Peyer's patch (tissue), 4 donors: ENCODE results near the gene SAMD4B. TPM values are rescaled to one million over a fixed set of nuclear protein-coding genes. Genes with fewer than 3 reads are reported as not detected.

Experiments
- DNase-seq, 3 donors: peaks; one replicate each; pipeline ENCODE4 v3.0.0-alpha.2; 2017 to 2019
- H3K27ac ChIP-seq, 4 donors: fragments of 200-600 bp; sonication (generic); one replicate each; pipeline ENCODE4 v1.5.1; 2016 to 2019
- H3K27me3 ChIP-seq, 2 donors: fragments of 200-600 bp; sonication (generic); one replicate each; pipeline ENCODE4 v1.5.1; 2019
- H3K36me3 ChIP-seq, 3 donors: fragments of 200-600 bp; sonication (generic); one replicate each; pipeline ENCODE4 v1.5.1; 2016 to 2019
- H3K4me1 ChIP-seq, 4 donors: fragments of 200-600 bp; sonication (generic); one replicate each; pipeline ENCODE4 v1.5.1; 2016 to 2019
- H3K4me3 ChIP-seq, 4 donors: fragments of 200-600 bp; sonication (generic); 1 replicate in 3 of 4; 2 replicates in 1 of 4; pipeline ENCODE4 v1.5.1; 2016 to 2019; ENCODE audit warnings: mild to moderate bottlenecking in 1 of 4
- H3K9me3 ChIP-seq, 4 donors: fragments of 200-600 bp; sonication (generic); one replicate each; pipeline ENCODE4 v1.5.1; 2016 to 2019; ENCODE audit warnings: mild to moderate bottlenecking in 1 of 4
- CTCF ChIP-seq, 6 experiments: fragments of 450-650 bp in 4 of 6; fragments of 200-600 bp in 2 of 6; sonication (generic) in 1 of 6; IDR thresholded peaks; one replicate each; pipeline ENCODE4 v1.5.1; 2017 to 2019; ENCODE audit warnings: antibody characterized with exemption in 6 of 6, mild to moderate bottlenecking in 3 of 6, moderate library complexity in 1 of 6
- POLR2A ChIP-seq, 2 donors: fragments of 450-650 bp; IDR thresholded peaks; one replicate each; pipeline ENCODE4 v1.5.1; 2017; ENCODE audit warnings: antibody characterized with exemption in 2 of 2, mild to moderate bottlenecking in 2 of 2, moderate library complexity in 2 of 2
- total RNA-seq, 4 donors: library from RNA; depleted of rRNA; stranded (reverse); fragments of >200 nt; gene quantifications; one replicate each; pipeline ENCODE4 v1.1.0, GENCODE V29; 2016

SAMD4B gene
- total RNA-seq, 4 donors from 2014 or later = 69.0 to 126 (median 91.8) TPM

DNA sequence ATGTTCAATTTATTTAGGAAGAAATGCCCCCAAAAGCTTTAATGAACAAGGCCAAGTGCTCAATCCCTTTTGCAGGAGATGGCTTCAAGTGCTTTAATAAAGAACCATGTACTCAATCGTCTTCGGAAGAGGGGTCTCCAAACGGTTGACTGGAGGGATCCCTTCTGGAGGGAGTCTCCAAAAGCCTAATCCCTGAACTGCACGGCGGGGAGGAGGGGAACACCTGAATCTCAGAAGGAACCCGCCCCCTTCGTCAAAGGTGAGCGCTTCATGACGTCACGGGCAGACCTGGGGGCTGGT, 48.2 kb downstream of the SAMD4B start:
- no peaks in the 10 kb centered on the region for H3K27me3 ChIP-seq
- TF ChIP-seq CTCF (IDR thresholded peaks at IDR 0.05) (no peak), POLR2A (IDR thresholded peaks at IDR 0.05) (no peak)
- no peaks in the 10 kb centered on the region for H3K9me3 ChIP-seq
- peaks cover 0 to 20% (median 8%) of the 10 kb centered on the region in 4 donors for H3K4me1 ChIP-seq
- peak overlapping the region; percentile 85 to 100 (median 94) for H3K27ac ChIP-seq
- H3K36me3 ChIP-seq = peaks cover 0 to 56% (median 0%) of the 10 kb centered on the region in 3 donors
- peak in 2 of 3 donors; percentile 86 to 90 for DNase-seq
- peak overlapping the region; percentile 56 to 88 (median 77) for H3K4me3 ChIP-seq

GRCh38 chr19:39390751-39391437, 48.7 kb downstream of the SAMD4B start, which contains the start of the genes MED29 and PAF1:
Gene MED29, plus strand, starts transcription at chr19:39391378. Its CDS starts 45 bp downstream, at chr19:39391423.
Gene PAF1, minus strand, starts transcription at chr19:39391106. Its CDS starts 242 bp downstream, at chr19:39390864.
- peak within 1 kb of the TSS; percentile 85 to 100 (median 94) for H3K27ac ChIP-seq
- H3K4me3 ChIP-seq = peak within 1 kb of the TSS; percentile 56 to 88 (median 77)
- DNase-seq = peak; percentile 97 to 98 (median 97)
- H3K4me1 ChIP-seq = peaks cover 0 to 20% (median 8%) of the 10 kb centered on the region in 4 donors
- TF ChIP-seq POLR2A (IDR thresholded peaks at IDR 0.05) (peak; percentile 88 to 94), CTCF (IDR thresholded peaks at IDR 0.05) (peak in 2 of 6 experiments; percentile 6 to 10)
- H3K36me3 ChIP-seq = peaks cover 0 to 53% (median 0%) of the 10 kb centered on the region in 3 donors
- no peaks in the 10 kb centered on the region for H3K27me3 ChIP-seq
- no peaks in the 10 kb centered on the region for H3K9me3 ChIP-seq

GRCh38 chr19:39397360-39398296, 55.4 kb downstream of the SAMD4B start:
- peaks cover 20 to 53% (median 41%) of the 10 kb centered on the region in 4 donors for H3K4me1 ChIP-seq

DNA sequence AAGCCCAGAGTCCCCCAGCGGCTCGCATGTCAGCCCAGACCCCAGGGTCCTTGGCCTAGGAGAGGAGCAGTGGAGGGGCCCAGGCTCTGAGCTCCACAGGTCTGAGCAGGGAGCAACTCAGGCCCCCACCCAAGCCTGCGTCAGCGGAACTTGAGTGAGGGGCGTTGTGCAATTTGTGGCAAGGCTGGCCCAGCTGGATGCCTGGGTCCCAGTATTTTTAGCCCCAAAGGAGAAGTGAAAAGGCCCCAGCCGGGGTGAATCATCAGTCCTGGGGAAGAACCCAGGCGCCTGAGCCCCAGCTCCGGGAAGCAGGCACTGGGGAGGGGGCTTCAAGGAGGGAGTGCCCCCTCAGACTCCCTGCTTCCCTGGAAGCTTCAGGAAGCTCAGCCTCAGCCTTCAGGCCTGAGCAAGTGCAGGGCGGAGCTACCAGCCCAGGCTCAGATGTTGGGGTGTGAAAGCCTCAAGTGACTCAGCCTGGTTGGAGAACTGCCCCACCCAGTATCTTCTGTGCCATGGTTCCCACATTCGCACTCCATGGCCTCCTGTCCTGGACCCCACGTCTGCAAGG, 56.2 kb downstream of the SAMD4B start:
- Histone ChIP-seq H3K27me3 (no peaks in the 10 kb centered on the region), H3K9me3 (no peaks in the 10 kb centered on the region), H3K27ac (peak overlapping the region; percentile 98 to 100 (median 100)), H3K36me3 (peaks cover 0 to 21% (median 0%) of the 10 kb centered on the region in 3 donors), H3K4me1 (peaks cover 20 to 51% (median 42%) of the 10 kb centered on the region in 4 donors), H3K4me3 (peak overlapping the region in 3 of 4 donors; percentile 13 to 38 (median 18))
- DNase-seq = peak in 2 of 3 donors; percentile 87 to 91
- TF ChIP-seq POLR2A (IDR thresholded peaks at IDR 0.05) = peak; percentile 61 to 89
- TF ChIP-seq CTCF (IDR thresholded peaks at IDR 0.05) = no peak

More at GRCh38 chr19:39397360-39398296, 55.4 kb downstream of the SAMD4B start:
- no peaks in the 10 kb centered on the region for H3K9me3 ChIP-seq
- H3K4me3 ChIP-seq = peak overlapping the region in 2 of 4 donors; percentile 13 to 38
- peak; percentile 95 to 97 (median 97) for DNase-seq
- H3K27me3 ChIP-seq = no peaks in the 10 kb centered on the region
- peaks cover 0 to 29% (median 0%) of the 10 kb centered on the region in 3 donors for H3K36me3 ChIP-seq
- TF ChIP-seq CTCF (IDR thresholded peaks at IDR 0.05) (peak; percentile 95 to 100 (median 99)), POLR2A (IDR thresholded peaks at IDR 0.05) (peak; percentile 92 to 96)
- H3K27ac ChIP-seq = peak overlapping the region; percentile 98 to 100 (median 100)

- Histone ChIP-seq H3K27me3 (no peaks in the 10 kb centered on the region), H3K4me1 (peaks cover 20 to 58% (median 50%) of the 10 kb centered on the region in 4 donors), H3K4me3 (no peak overlapping the region), H3K27ac (peak overlapping the region; percentile 98 to 100 (median 100)), H3K36me3 (peaks cover 0 to 12% (median 0%) of the 10 kb centered on the region in 3 donors), H3K9me3 (no peaks in the 10 kb centered on the region)
- TF ChIP-seq CTCF (IDR thresholded peaks at IDR 0.05) (no peak), POLR2A (IDR thresholded peaks at IDR 0.05) (no peak)
- DNase-seq = peak in 1 of 3 donors; percentile 45
These were observed 57.4 kb downstream of the SAMD4B start for GRCh38 chr19:39399668-39400050.
